Measurements from ENCODE around the gene INPP5A. TPM values are rescaled to one million over a fixed set of nuclear protein-coding genes. Genes with fewer than 3 reads are reported as not detected.

INPP5A gene
- total RNA-seq, 3 donors from 2014 or later: 26.6 to 50.6 (median 38.7) TPM

DNA sequence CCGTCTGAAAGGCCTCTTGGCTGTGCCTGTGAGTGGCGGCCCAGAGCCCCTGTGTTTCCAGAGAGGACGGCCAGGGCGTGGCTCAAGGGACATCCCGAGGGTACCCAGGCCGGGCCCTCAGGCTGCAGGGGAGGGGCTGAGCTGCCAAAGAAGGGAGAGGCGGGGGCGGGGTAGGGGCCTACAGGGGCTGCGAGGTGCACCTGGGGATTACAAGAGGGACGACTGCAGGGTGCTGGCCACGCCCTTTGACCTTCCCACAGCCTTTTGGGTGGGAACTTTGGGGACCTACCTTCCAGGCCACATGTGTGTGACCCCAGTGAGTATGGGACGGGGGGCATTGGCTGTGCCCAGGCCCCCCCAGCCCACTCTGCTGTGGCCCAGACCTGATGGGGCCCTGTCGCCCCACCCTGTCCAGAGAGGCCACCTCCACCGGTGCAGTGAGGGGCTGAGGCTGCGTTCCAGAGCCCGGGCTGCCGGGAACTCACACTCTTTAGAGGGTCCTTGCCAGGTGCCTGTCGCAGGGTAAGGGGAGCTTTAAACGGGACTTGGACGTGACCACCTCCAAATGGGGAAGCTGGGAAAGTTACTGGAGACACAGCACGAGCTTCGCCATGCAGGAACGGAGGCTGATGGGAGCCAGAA is 267.3 kb downstream of the INPP5A start:
- H3K36me3 ChIP-seq: no peaks in the 10 kb centered on the region
- H3K27ac ChIP-seq: no peak overlapping the region
- intact Hi-C loops (cut with DNase I; ENCODE audit: low total_unique reads): loop anchor here (5.0 kb wide), 1 partner anchor 1418 kb away; no protein-coding TSS in a partner anchor
- TF ChIP-seq CTCF (IDR thresholded peaks at IDR 0.05) (no peak), POLR2A (IDR thresholded peaks at IDR 0.05) (no peak), POLR2AphosphoS5 (IDR thresholded peaks at IDR 0.05) (no peak)
- H3K27me3 ChIP-seq: peaks cover 0 to 53% of the 10 kb centered on the region in 2 donors
- peaks cover 5 to 6% of the 10 kb centered on the region in 2 donors for H3K9me3 ChIP-seq
- H3K4me1 ChIP-seq: no peaks in the 10 kb centered on the region
- no peak overlapping the region for H3K4me3 ChIP-seq
- DNase-seq (ENCODE audit: low spot score in 2 of 2): no peak

GRCh38 chr10:132805599-132805998 is 268.0 kb downstream of the INPP5A start:
- no peaks in the 10 kb centered on the region for H3K4me1 ChIP-seq
- H3K27ac ChIP-seq: no peak overlapping the region
- H3K4me3 ChIP-seq: no peak overlapping the region
- H3K9me3 ChIP-seq: peaks cover 5 to 6% of the 10 kb centered on the region in 2 donors
- peaks cover 0 to 60% of the 10 kb centered on the region in 2 donors for H3K27me3 ChIP-seq
- intact Hi-C loops (cut with DNase I; ENCODE audit: low total_unique reads): no loop called here
- H3K36me3 ChIP-seq: no peaks in the 10 kb centered on the region
- DNase-seq (ENCODE audit: low spot score in 2 of 2): no peak
- TF ChIP-seq POLR2A (IDR thresholded peaks at IDR 0.05) (no peak), POLR2AphosphoS5 (IDR thresholded peaks at IDR 0.05) (no peak), CTCF (IDR thresholded peaks at IDR 0.05) (no peak)

DNA sequence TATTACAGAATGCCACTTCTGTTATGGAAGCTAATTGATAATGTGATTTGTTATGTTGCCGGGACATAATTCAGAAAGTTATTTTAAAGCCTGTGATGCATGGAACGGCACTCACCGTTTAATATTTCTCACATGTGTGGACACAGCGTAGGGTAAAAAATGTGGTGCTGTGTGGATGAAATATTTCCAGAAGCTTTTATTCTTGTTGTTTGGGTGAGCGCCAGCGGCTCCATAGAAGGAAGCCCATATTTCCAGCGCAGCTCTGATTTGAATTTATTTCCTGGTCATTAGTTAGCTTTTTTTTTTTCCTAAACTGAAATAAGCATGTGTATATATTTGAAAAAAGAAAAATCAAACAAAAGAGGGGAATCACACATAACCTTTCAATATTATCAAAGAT is 268.5 kb downstream of the INPP5A start:
- intact Hi-C loops (cut with DNase I; ENCODE audit: low total_unique reads): no loop called here
- DNase-seq (ENCODE audit: low spot score in 2 of 2): no peak
- peaks cover 5 to 6% of the 10 kb centered on the region in 2 donors for H3K9me3 ChIP-seq
- H3K36me3 ChIP-seq: no peaks in the 10 kb centered on the region
- peaks cover 0 to 65% of the 10 kb centered on the region in 2 donors for H3K27me3 ChIP-seq
- no peak overlapping the region for H3K27ac ChIP-seq
- no peak overlapping the region for H3K4me3 ChIP-seq
- TF ChIP-seq POLR2A (IDR thresholded peaks at IDR 0.05) (no peak), POLR2AphosphoS5 (IDR thresholded peaks at IDR 0.05) (no peak), CTCF (IDR thresholded peaks at IDR 0.05) (no peak)
- no peaks in the 10 kb centered on the region for H3K4me1 ChIP-seq

GRCh38 chr10:132806561-132807003 is 269.0 kb downstream of the INPP5A start:
- no peak for DNase-seq (ENCODE audit: low spot score in 2 of 2)
- Histone ChIP-seq H3K27ac (no peak overlapping the region), H3K4me1 (no peaks in the 10 kb centered on the region), H3K4me3 (no peak overlapping the region), H3K9me3 (peaks cover 5 to 6% of the 10 kb centered on the region in 2 donors), H3K36me3 (no peaks in the 10 kb centered on the region), H3K27me3 (peaks cover 0 to 70% of the 10 kb centered on the region in 2 donors)
- intact Hi-C loops (cut with DNase I; ENCODE audit: low total_unique reads): no loop called here
- no peak for TF ChIP-seq POLR2AphosphoS5 (IDR thresholded peaks at IDR 0.05)
- no peak for TF ChIP-seq POLR2A (IDR thresholded peaks at IDR 0.05)
- TF ChIP-seq CTCF (IDR thresholded peaks at IDR 0.05): no peak

DNA sequence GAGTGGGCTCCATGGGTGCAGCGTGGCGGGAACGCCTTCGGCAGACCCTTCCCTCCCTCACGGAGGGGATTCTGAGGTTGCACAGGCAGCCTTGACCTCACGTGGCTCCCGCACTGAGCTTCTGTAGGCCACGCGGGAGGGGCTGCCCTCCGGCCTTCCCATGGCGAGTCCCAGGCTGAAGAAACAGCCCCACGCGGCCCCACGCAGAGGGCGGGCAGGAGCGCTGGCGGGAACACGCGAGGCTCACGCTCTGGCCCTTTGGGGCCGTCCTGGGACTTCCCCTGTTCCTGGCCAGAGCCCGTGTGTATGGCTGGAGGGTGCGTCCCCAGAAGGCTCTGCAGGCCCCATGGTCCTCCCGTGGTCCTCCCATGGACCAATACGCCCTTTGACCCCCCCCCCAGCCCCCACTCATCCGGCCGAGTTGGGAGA is 270.0 kb downstream of the INPP5A start:
- H3K4me3 ChIP-seq: no peak overlapping the region
- H3K27me3 ChIP-seq: peaks cover 0 to 76% of the 10 kb centered on the region in 2 donors
- H3K27ac ChIP-seq: no peak overlapping the region
- TF ChIP-seq POLR2AphosphoS5 (IDR thresholded peaks at IDR 0.05): no peak
- TF ChIP-seq CTCF (IDR thresholded peaks at IDR 0.05): no peak
- TF ChIP-seq POLR2A (IDR thresholded peaks at IDR 0.05): no peak
- no peaks in the 10 kb centered on the region for H3K4me1 ChIP-seq
- no peaks in the 10 kb centered on the region for H3K36me3 ChIP-seq
- DNase-seq (ENCODE audit: low spot score in 2 of 2): no peak
- H3K9me3 ChIP-seq: no peaks in the 10 kb centered on the region
- intact Hi-C loops (cut with DNase I; ENCODE audit: low total_unique reads): no loop called here
